Hepatocyte (in vitro differentiated cells): ENCODE data around the gene THSD4. TPM values are rescaled to one million over a fixed set of nuclear protein-coding genes. Genes with fewer than 3 reads are reported as not detected.

ENCODE experiments used
- DNase-seq: peaks from one replicate; pipeline ENCODE4 v3.0.0-alpha.2; 2016; ENCODE audit warnings: low spot score
- H2AFZ ChIP-seq: fragments of 200-600 bp; sonication (generic); 2 replicates; pipeline ENCODE4 v1.6.0; 2016; ENCODE audit warnings: antibody characterized with exemption, mild to moderate bottlenecking
- H3K27ac ChIP-seq: fragments of 200-600 bp; sonication (generic); 2 replicates; pipeline ENCODE4 v1.5.1; 2016; ENCODE audit warnings: mild to moderate bottlenecking
- H3K27me3 ChIP-seq: fragments of 200-600 bp; sonication (generic); 2 replicates; pipeline ENCODE4 v1.6.1; 2016
- H3K36me3 ChIP-seq: fragments of 200-600 bp; sonication (generic); replicated peaks from 2 replicates; pipeline ENCODE4 v1.5.1; 2016; ENCODE audit warnings: low read depth; ENCODE audit not compliant: insufficient read depth
- H3K4me1 ChIP-seq: fragments of 200-600 bp; sonication (generic); 2 replicates; pipeline ENCODE4 v1.5.1; 2016; ENCODE audit warnings: mild to moderate bottlenecking, moderate library complexity; ENCODE audit not compliant: insufficient read depth
- H3K4me2 ChIP-seq: fragments of 200-600 bp; sonication (generic); 2 replicates; pipeline ENCODE4 v1.6.0; 2016
- H3K4me3 ChIP-seq: fragments of 200-600 bp; sonication (generic); 2 replicates; pipeline ENCODE4 v1.5.1; 2016; ENCODE audit warnings: mild to moderate bottlenecking
- H3K79me2 ChIP-seq: fragments of 200-600 bp; sonication (generic); 2 replicates; pipeline ENCODE4 v1.6.0; 2017; ENCODE audit warnings: mild to moderate bottlenecking
- H3K9me2 ChIP-seq: fragments of 200-600 bp; sonication (generic); replicated peaks from 2 replicates; pipeline ENCODE4 v1.6.0; 2017; ENCODE audit warnings: mild to moderate bottlenecking; ENCODE audit not compliant: insufficient read depth
- H3K9me3 ChIP-seq: fragments of 200-600 bp; sonication (generic); 2 replicates; pipeline ENCODE4 v1.5.1; 2016; ENCODE audit warnings: low read depth, mild to moderate bottlenecking
- H4K20me1 ChIP-seq: fragments of 200-600 bp; sonication (generic); 2 replicates; pipeline ENCODE4 v1.6.0; 2016; ENCODE audit warnings: mild to moderate bottlenecking; ENCODE audit not compliant: insufficient read depth, poor library complexity, severe bottlenecking
- EZH2 ChIP-seq: fragments of 200-600 bp; sonication (generic); IDR thresholded peaks from 2 replicates; pipeline ENCODE4 v1.6.1; 2016; ENCODE audit warnings: antibody characterized with exemption, mild to moderate bottlenecking, borderline replicate concordance
- EZH2phosphoT487 ChIP-seq: fragments of 200-600 bp; sonication (generic); IDR thresholded peaks from one replicate; pipeline ENCODE4 v1.6.1; 2018; ENCODE audit warnings: antibody characterized with exemption, mild to moderate bottlenecking, low read depth, moderate library complexity; ENCODE audit not compliant: unreplicated experiment, severe bottlenecking
- WGBS: methylation state at CpG from one replicate; pipeline ENCODE4 v1.1.6; 2016; ENCODE audit warnings: low lambda C conversion rate; ENCODE audit errors: missing lambda C conversion rate; 5-methylcytosine and 5-hydroxymethylcytosine counted together
- polyA plus RNA-seq: library from polyadenylated mRNA; unstranded; fragments of >200 nt; fragmentation: Nextera tagmentation; extraction: Ambion mirVana; gene quantifications from 2 replicates; pipeline ENCODE4 v1.2.1, GENCODE V29; 2016
- total RNA-seq: library from RNA; depleted of rRNA; stranded (reverse); fragments of >200 nt; gene quantifications from 2 replicates; pipeline ENCODE4 v1.2.3, GENCODE V29; 2014
- TF ChIP-seq, protein P1 (sequence below): fragments of 200-600 bp; sonication (generic); IDR thresholded peaks from 2 replicates; pipeline ENCODE4 v1.5.1; 2016; ENCODE audit warnings: antibody characterized with exemption, mild to moderate bottlenecking; ENCODE audit not compliant: poor library complexity

The THSD4 gene
- total and polyA plus RNA-seq, 2 experiments from 2014 or later = 4.3 to 7.0 TPM

DNA sequence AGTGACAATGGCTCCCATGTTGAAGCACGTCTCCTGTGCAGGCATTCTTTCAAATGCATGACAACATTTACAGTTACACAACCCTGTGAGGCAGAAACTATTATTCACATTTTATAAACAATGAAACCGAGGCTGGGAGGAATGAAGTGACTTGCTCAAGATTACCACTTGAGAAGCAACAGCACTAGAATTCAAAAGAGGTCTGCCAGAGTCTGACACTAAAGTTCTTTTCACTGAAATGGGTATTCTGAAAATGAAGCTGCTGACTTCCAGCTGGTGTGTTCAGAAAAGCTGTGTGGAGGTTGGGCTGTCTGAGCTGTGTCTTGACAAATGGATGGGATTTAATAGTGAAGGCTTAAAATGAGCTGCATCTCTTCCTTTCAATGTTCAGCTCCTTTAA, 104.4 kb downstream of the THSD4 start:
- H3K27ac ChIP-seq = no peak overlapping the region
- 50% methylated on average over 2 of the region's 2 CpGs for WGBS

GRCh38 chr15:71220828-71221227, 105.6 kb downstream of the THSD4 start:
- Histone ChIP-seq H3K4me2 (no peak overlapping the region), H3K79me2 (no peaks in the 10 kb centered on the region), H3K27me3 (no peaks in the 10 kb centered on the region), H3K36me3 (no peaks in the 10 kb centered on the region), H3K4me3 (no peak overlapping the region), H3K27ac (no peak overlapping the region), H3K4me1 (no peaks in the 10 kb centered on the region), H2AFZ (no peak overlapping the region), H4K20me1 (no peaks in the 10 kb centered on the region), H3K9me3 (no peaks in the 10 kb centered on the region), H3K9me2 (no peaks in the 10 kb centered on the region)
- 95% methylated on average over 3 of the region's 3 CpGs for WGBS
- DNase-seq = no peak
- no peak for TF ChIP-seq EZH2
- TF ChIP-seq, protein P1, sequence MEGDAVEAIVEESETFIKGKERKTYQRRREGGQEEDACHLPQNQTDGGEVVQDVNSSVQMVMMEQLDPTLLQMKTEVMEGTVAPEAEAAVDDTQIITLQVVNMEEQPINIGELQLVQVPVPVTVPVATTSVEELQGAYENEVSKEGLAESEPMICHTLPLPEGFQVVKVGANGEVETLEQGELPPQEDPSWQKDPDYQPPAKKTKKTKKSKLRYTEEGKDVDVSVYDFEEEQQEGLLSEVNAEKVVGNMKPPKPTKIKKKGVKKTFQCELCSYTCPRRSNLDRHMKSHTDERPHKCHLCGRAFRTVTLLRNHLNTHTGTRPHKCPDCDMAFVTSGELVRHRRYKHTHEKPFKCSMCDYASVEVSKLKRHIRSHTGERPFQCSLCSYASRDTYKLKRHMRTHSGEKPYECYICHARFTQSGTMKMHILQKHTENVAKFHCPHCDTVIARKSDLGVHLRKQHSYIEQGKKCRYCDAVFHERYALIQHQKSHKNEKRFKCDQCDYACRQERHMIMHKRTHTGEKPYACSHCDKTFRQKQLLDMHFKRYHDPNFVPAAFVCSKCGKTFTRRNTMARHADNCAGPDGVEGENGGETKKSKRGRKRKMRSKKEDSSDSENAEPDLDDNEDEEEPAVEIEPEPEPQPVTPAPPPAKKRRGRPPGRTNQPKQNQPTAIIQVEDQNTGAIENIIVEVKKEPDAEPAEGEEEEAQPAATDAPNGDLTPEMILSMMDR = no peak
- no peak for TF ChIP-seq EZH2phosphoT487

More for the DNA sequence above, 104.4 kb downstream of the THSD4 start:
- Histone ChIP-seq H2AFZ (no peak overlapping the region), H3K9me3 (no peaks in the 10 kb centered on the region), H3K27me3 (no peaks in the 10 kb centered on the region), H3K4me1 (no peaks in the 10 kb centered on the region), H3K79me2 (no peaks in the 10 kb centered on the region), H3K36me3 (no peaks in the 10 kb centered on the region), H4K20me1 (no peaks in the 10 kb centered on the region), H3K4me2 (no peak overlapping the region), H3K4me3 (no peak overlapping the region), H3K9me2 (no peaks in the 10 kb centered on the region)
- no peak for DNase-seq
- TF ChIP-seq EZH2 = no peak
- no peak for TF ChIP-seq EZH2phosphoT487
- TF ChIP-seq, protein P1 = no peak

- H3K4me2 ChIP-seq = no peak overlapping the region
- no peak for DNase-seq
- no peaks in the 10 kb centered on the region for H3K79me2 ChIP-seq
- no peaks in the 10 kb centered on the region for H3K36me3 ChIP-seq
- H3K9me2 ChIP-seq = no peaks in the 10 kb centered on the region
- no peak for TF ChIP-seq EZH2phosphoT487
- no peak for TF ChIP-seq EZH2
- no peak overlapping the region for H3K4me3 ChIP-seq
- H3K27me3 ChIP-seq = no peaks in the 10 kb centered on the region
- H4K20me1 ChIP-seq = no peaks in the 10 kb centered on the region
- H3K4me1 ChIP-seq = no peaks in the 10 kb centered on the region
- 90% methylated on average over 2 of the region's 2 CpGs for WGBS
- no peak overlapping the region for H3K27ac ChIP-seq
- H2AFZ ChIP-seq = no peak overlapping the region
- H3K9me3 ChIP-seq = no peaks in the 10 kb centered on the region
Observed at GRCh38 chr15:71221417-71221816, 106.1 kb downstream of the THSD4 start.

GRCh38 chr15:71223516-71223915, 108.2 kb downstream of the THSD4 start:
- WGBS = 83% methylated on average over 2 of the region's 2 CpGs
- no peaks in the 10 kb centered on the region for H4K20me1 ChIP-seq
- DNase-seq = no peak
- H3K27ac ChIP-seq = no peak overlapping the region
- no peaks in the 10 kb centered on the region for H3K9me3 ChIP-seq
- no peak overlapping the region for H3K4me3 ChIP-seq
- H3K4me1 ChIP-seq = peaks cover 4% of the 10 kb centered on the region
- H3K27me3 ChIP-seq = no peaks in the 10 kb centered on the region
- no peaks in the 10 kb centered on the region for H3K36me3 ChIP-seq
- H3K9me2 ChIP-seq = no peaks in the 10 kb centered on the region
- H3K79me2 ChIP-seq = no peaks in the 10 kb centered on the region
- TF ChIP-seq, protein P1 = no peak
- TF ChIP-seq EZH2 = no peak
- H2AFZ ChIP-seq = no peak overlapping the region
- H3K4me2 ChIP-seq = no peak overlapping the region
